Naive thymus-derived CD4-positive, alpha-beta T cell (primary cell): Measurements from ENCODE around the gene ZNF594. TPM values are rescaled to one million over a fixed set of nuclear protein-coding genes. Genes with fewer than 3 reads are reported as not detected.
"Not testable (repeated sequence)": the region's sequence is repeated elsewhere in the genome, so short reads cannot be mapped to it uniquely, and the experiment has no call there.

Experiments used
- ATAC-seq: fragments of 150-1000 bp; cut with Tn5 transposase; 2 replicates; pipeline ENCODE4 v1.10.0; 2021; ENCODE audit warnings: mild to moderate bottlenecking, moderate library complexity
- CTCF ChIA-PET: fragments of 350-600 bp; sonication (Branson Sonifier 250); formaldehyde crosslinking; loops from one replicate; lab custom pipeline; 2021; ENCODE audit warnings: antibody characterized with exemption; lab: Charles Lee
- POLR2A ChIA-PET: fragments of 350-600 bp; sonication (Branson Sonifier 250); formaldehyde crosslinking; loops from one replicate; lab custom pipeline; 2021; ENCODE audit warnings: antibody characterized with exemption, inconsistent platforms; lab: Charles Lee
- DNase-seq, 9 donors: peaks; one replicate each; pipeline versions ENCODE4 v3.0.0 to v3.0.0-alpha.2; 2020 to 2022; ENCODE audit warnings: mixed read lengths in 1 of 9
- H3K27ac ChIP-seq: one replicate; pipeline ENCODE4 v1.7.0; 2013; ENCODE audit warnings: mild to moderate bottlenecking, low read depth, low read length, moderate library complexity
- H3K27me3 ChIP-seq, 2 donors: one replicate each; pipeline ENCODE4 v1.7.0; 2013; ENCODE audit warnings: low read length in 2 of 2, mild to moderate bottlenecking in 2 of 2, moderate library complexity in 2 of 2; ENCODE audit not compliant: control insufficient read depth in 2 of 2, insufficient read depth in 2 of 2
- H3K36me3 ChIP-seq, 3 experiments: 1 replicate in 2 of 3; 2 replicates in 1 of 3; pipeline ENCODE4 v1.7.0; 2013; ENCODE audit warnings: low read length in 3 of 3, mild to moderate bottlenecking in 3 of 3, moderate library complexity in 1 of 3; ENCODE audit not compliant: insufficient read depth in 3 of 3, control insufficient read depth in 2 of 3
- H3K4me1 ChIP-seq, 2 donors: one replicate each; pipeline ENCODE4 v1.7.0; 2013; ENCODE audit warnings: low read length in 2 of 2, mild to moderate bottlenecking in 2 of 2, moderate library complexity in 1 of 2; ENCODE audit not compliant: control insufficient read depth in 2 of 2, insufficient read depth in 2 of 2
- H3K4me3 ChIP-seq: 2 replicates; pipeline ENCODE4 v1.7.0; 2013; ENCODE audit warnings: mild to moderate bottlenecking, low read length
- H3K9me3 ChIP-seq, 3 experiments: 1 replicate in 2 of 3; 2 replicates in 1 of 3; pipeline ENCODE4 v1.7.0; 2013; ENCODE audit warnings: low read length in 3 of 3; ENCODE audit not compliant: control insufficient read depth in 2 of 3
- H3K27ac Mint-ChIP-seq, 9 donors: one replicate each; pipeline ENCODE4 v1.8.0; 2020 to 2022; ENCODE audit warnings: mixed read lengths in 9 of 9, mild to moderate bottlenecking in 8 of 9, moderate library complexity in 5 of 9, inconsistent platforms in 2 of 9
- H3K27me3 Mint-ChIP-seq, 5 donors: one replicate each; pipeline ENCODE4 v1.8.0; 2021 to 2022; ENCODE audit warnings: mixed read lengths in 5 of 5, mild to moderate bottlenecking in 1 of 5
- H3K36me3 Mint-ChIP-seq, 5 donors: one replicate each; pipeline ENCODE4 v1.8.0; 2020 to 2022; ENCODE audit warnings: mixed read lengths in 5 of 5, mild to moderate bottlenecking in 3 of 5, inconsistent platforms in 1 of 5
- H3K4me1 Mint-ChIP-seq, 7 donors: one replicate each; pipeline ENCODE4 v1.8.0; 2020 to 2022; ENCODE audit warnings: mixed read lengths in 7 of 7, mild to moderate bottlenecking in 3 of 7, inconsistent platforms in 1 of 7
- H3K4me3 Mint-ChIP-seq, 10 donors: one replicate each; pipeline ENCODE4 v1.8.0; 2020 to 2022; ENCODE audit warnings: mild to moderate bottlenecking in 10 of 10, mixed read lengths in 10 of 10, moderate library complexity in 6 of 10, inconsistent platforms in 2 of 10
- H3K9me3 Mint-ChIP-seq, 11 donors: one replicate each; pipeline ENCODE4 v1.8.0; 2020 to 2022; ENCODE audit warnings: mixed read lengths in 11 of 11, mild to moderate bottlenecking in 4 of 11, inconsistent platforms in 1 of 11, moderate library complexity in 1 of 11
- intact Hi-C, 2 donors: fragments of 100-400 bp; cut with micrococcal nuclease; formaldehyde crosslinking; loops; one replicate each; pipeline ENCODE4 v1.15.1; 2023
- polyA plus RNA-seq, 2 donors: library from polyadenylated mRNA; unstranded; fragments of 300-500 nt; fragmentation: Illumina TruSeq; gene quantifications; one replicate each; pipeline ENCODE4 v1.2.3, GENCODE V29; 2021
- total RNA-seq, 6 experiments: library from RNA in 5 of 6; stranded (reverse) in 5 of 6; gene quantifications; 1 replicate in 5 of 6; 2 replicates in 1 of 6; pipeline ENCODE4 v1.2.3 and lab custom pipeline; 2021 to 2026

Gene ZNF594
- total RNA-seq (10 to 100 TPM in 3 of 5 experiments, 1 to 10 TPM in 2; 4.8 to 35.7 (median 11.6) TPM), polyA plus RNA-seq (1 to 10 TPM; 2.6 to 4.4 TPM), total RNA-seq (lab: John Stamatoyannopoulos, UW) (15.6 reads per million, percentile 45 among the genes with 10 or more reads in this experiment)

DNA sequence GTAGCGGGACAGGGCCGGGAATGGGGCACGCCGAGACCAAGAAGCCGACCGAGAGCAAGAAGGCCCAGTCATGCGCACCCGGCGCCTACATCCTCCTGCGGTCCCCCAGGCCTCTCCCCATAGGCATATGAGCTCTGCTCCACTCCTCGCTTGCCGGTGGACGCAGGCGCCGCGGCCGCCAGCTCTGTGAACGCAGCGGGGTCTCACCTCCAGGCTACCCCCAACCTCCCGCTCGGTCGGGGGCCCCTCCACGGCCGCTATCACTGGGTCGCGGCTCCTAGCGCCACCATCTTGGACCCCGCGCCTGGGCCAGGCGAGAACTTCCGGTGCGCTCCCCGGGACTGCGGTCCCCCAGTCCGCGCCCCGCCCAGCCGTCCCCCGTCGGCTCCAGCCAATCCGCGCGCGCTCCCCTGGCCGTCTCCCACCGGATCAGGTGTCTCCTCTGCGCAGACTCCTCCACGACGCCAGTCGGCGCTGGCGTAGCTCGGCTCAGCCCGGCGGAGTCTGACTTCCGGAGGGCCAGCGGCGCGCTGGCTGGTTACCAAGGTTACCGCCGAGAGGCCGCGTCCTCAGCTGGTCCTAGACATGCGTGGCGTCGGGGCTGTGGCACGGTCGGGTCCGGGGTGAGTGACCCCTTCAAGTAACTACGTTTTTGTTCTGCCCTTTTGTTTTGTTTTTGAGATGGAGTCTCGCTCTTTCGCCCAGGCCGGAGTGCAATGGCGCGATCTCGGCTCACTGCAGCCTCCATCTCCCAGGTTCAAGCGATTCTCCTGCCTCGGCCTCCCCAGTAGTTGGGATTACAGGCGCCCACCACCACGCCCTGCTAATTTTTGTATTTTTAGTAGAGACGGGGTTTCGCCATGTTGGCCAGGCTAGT lies at the start of gene ZNF594:
ZNF594 (minus strand) TSS at position 328 of the 877 bp plus-strand sequence. CDS start 7,612 bp downstream, outside the sequence.
- peak; percentile 100 for ATAC-seq
- peaks cover 9 to 13% of the 10 kb centered on the region in 2 donors for H3K4me1 ChIP-seq
- POLR2A ChIA-PET: interaction anchor here (0.5 to 3.1 kb wide), 15 partner anchors 8 to 1557 kb away, joined by 3 to 18 read pairs (median 4); partner anchors contain the start of genes DHX33, NUP88, RABEP1 and RNF167

DNA sequence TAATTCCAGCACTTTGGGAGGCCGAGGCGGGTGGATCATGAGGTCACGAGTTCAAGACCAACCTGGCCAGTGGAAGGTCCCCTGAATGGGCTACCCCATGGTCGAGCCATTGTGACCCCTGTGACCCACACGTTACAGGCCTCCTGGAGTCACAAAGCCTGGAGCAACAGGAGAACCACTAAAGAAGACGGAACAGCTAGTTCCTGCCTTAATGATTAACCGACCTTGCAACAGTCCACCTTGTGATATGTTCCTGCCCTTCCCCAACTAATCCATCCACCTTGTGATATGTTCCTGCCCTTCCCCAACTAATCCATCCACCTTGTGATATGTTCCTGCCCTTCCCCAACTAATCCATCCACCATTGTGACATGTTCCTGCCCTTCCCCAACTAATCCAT lies 48.1 kb upstream of the ZNF594 start:
- not testable (repeated sequence) for H3K9me3 Mint-ChIP-seq, H3K27ac ChIP-seq, H3K4me3 ChIP-seq, ATAC-seq, H3K36me3 ChIP-seq, H3K27me3 Mint-ChIP-seq, H3K9me3 ChIP-seq, H3K27me3 ChIP-seq, DNase-seq, H3K4me3 Mint-ChIP-seq
- Mint-ChIP-seq H3K4me1 (peaks cover 19 to 54% (median 47%) of the 10 kb centered on the region in 7 donors), H3K36me3 (peaks cover 0 to 12% (median 3%) of the 10 kb centered on the region in 5 donors), H3K27ac (peak overlapping the region in 2 of 9 donors; percentile 60 to 71)
- ChIA-PET POLR2A (interaction anchor here (1.3 to 1.7 kb wide), 2 partner anchors 12 to 42 kb away, joined by 3 to 4 read pairs; partner anchors contain the start of gene RABEP1), CTCF (interaction anchor here (0.8 kb wide), 1 partner anchor 44 kb away, joined by 3 read pairs; no protein-coding TSS in a partner anchor)
- intact Hi-C loops: loop anchor here in 1 of 2 donors (5.0 kb wide), 1 partner anchor 817 kb away; no protein-coding TSS in a partner anchor
- peaks cover 27 to 40% of the 10 kb centered on the region in 2 donors for H3K4me1 ChIP-seq

More for the DNA sequence above, at the start of gene ZNF594:
- peaks cover 0 to 21% (median 0%) of the 10 kb centered on the region in 3 experiments for H3K36me3 ChIP-seq
- DNase-seq: peak; percentile 92 to 97 (median 95)
- no peaks in the 10 kb centered on the region for H3K27me3 ChIP-seq
- Mint-ChIP-seq H3K36me3 (peaks cover 12 to 36% (median 31%) of the 10 kb centered on the region in 5 donors), H3K9me3 (peaks cover 4 to 32% (median 14%) of the 10 kb centered on the region in 11 donors), H3K27ac (peak within 1 kb of the TSS; percentile 91 to 96 (median 92)), H3K4me3 (peak within 1 kb of the TSS; percentile 91 to 96 (median 94)), H3K4me1 (peaks cover 15 to 39% (median 30%) of the 10 kb centered on the region in 7 donors), H3K27me3 (no peaks in the 10 kb centered on the region)
- CTCF ChIA-PET: interaction anchor here (0.5 to 2.2 kb wide), 4 partner anchors 20 to 507 kb away, joined by 3 to 7 read pairs (median 6); partner anchors contain the start of gene C1QBP
- H3K9me3 ChIP-seq: peaks cover 0 to 11% (median 0%) of the 10 kb centered on the region in 3 experiments
- intact Hi-C loops: loop anchor here (1.0 to 10.0 kb wide), 10 partner anchors 81 to 393 kb away; partner anchors contain the start of genes C1QBP (in 2 of the 2), DERL2 (in 2 of the 2), MIS12 (in 2 of the 2) and PFN1 (in 2 of the 2)
- peak within 1 kb of the TSS; percentile 55 for H3K4me3 ChIP-seq
- peak within 1 kb of the TSS; percentile 82 for H3K27ac ChIP-seq

DNA sequence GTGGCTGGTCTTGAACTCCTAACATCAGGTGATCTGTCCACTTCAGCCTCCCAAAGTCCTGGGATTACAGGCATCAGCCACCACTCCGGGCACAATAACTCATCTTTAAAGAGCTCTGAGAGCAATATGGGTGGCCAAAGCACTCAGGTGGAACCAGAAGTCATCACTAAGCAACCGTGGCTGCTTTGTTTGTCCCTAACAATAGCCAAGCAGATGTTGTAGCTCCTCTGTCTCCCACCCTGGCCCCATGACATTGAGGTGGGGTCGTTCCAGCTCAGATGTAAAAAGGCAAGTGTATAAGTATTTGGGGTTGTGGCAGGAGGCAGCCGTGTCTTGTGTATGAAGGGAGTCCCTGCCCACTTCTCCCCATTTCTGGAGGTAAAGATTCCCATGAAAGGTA lies 46.7 kb upstream of the ZNF594 start:
- no peaks in the 10 kb centered on the region for H3K9me3 ChIP-seq
- H3K4me3 ChIP-seq: no peak overlapping the region
- H3K27ac ChIP-seq: no peak overlapping the region
- no peaks in the 10 kb centered on the region for H3K36me3 ChIP-seq
- Mint-ChIP-seq H3K36me3 (peaks cover 0 to 16% (median 8%) of the 10 kb centered on the region in 5 donors), H3K4me3 (no peak overlapping the region), H3K4me1 (peaks cover 18 to 51% (median 44%) of the 10 kb centered on the region in 7 donors), H3K27ac (peak overlapping the region in 6 of 9 donors; percentile 49 to 71 (median 63)), H3K27me3 (peaks cover 0 to 2% (median 0%) of the 10 kb centered on the region in 5 donors), H3K9me3 (peaks cover 0 to 6% (median 3%) of the 10 kb centered on the region in 11 donors)
- ChIA-PET POLR2A (interaction anchor here (1.3 to 2.1 kb wide), 3 partner anchors 10 to 43 kb away, joined by 4 to 9 read pairs (median 5); partner anchors contain the start of gene RABEP1), CTCF (interaction anchor here (0.7 to 1.3 kb wide), 4 partner anchors 10 to 40 kb away, joined by 3 to 5 read pairs (median 3); no protein-coding TSS in a partner anchor)
- intact Hi-C loops: no loop called here
- H3K27me3 ChIP-seq: no peaks in the 10 kb centered on the region
- DNase-seq (no peak), ATAC-seq (no peak)
- peaks cover 27 to 40% of the 10 kb centered on the region in 2 donors for H3K4me1 ChIP-seq

DNA sequence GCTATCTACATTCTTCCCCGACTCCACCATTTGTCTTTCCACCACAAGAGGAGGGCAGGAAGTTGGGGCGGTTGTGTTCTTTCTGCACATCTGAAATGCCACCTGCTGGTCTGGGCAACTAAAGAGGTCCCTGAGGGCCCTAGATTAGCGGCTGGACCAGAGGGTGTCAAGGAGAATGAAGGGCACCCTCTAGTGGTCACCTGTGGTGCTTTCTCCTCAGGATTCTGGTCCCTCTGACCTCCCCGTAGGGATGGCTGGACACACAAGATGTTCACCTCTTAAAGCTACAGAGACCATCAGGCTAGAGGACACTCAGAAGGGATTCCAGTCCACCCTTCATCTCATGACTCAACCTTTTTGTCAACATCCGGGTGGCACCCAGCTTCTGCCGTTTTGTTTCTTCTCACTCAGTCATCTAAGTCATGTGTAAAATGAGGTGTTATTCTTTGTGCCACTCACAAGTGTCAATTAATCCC lies 45.9 kb upstream of the ZNF594 start:
- H3K9me3 ChIP-seq: no peaks in the 10 kb centered on the region
- peaks cover 0 to 19% (median 8%) of the 10 kb centered on the region in 5 donors for H3K36me3 Mint-ChIP-seq
- CTCF ChIA-PET: interaction anchor here (0.7 to 1.3 kb wide), 3 partner anchors 10 to 39 kb away, joined by 3 to 5 read pairs (median 3); no protein-coding TSS in a partner anchor
- H3K27me3 Mint-ChIP-seq: peaks cover 0 to 2% (median 0%) of the 10 kb centered on the region in 5 donors
- H3K4me3 ChIP-seq: no peak overlapping the region
- H3K4me3 Mint-ChIP-seq: peak overlapping the region in 3 of 10 donors; percentile 8 to 32 (median 28)
- H3K9me3 Mint-ChIP-seq: peaks cover 0 to 6% (median 3%) of the 10 kb centered on the region in 11 donors
- ATAC-seq: peak; percentile 55
- peaks cover 11 to 44% (median 36%) of the 10 kb centered on the region in 7 donors for H3K4me1 Mint-ChIP-seq
- no peaks in the 10 kb centered on the region for H3K36me3 ChIP-seq
- H3K4me1 ChIP-seq: peaks cover 22 to 40% of the 10 kb centered on the region in 2 donors
- no peaks in the 10 kb centered on the region for H3K27me3 ChIP-seq
- POLR2A ChIA-PET: interaction anchor here (1.3 to 2.1 kb wide), 2 partner anchors 10 to 11 kb away, joined by 5 to 9 read pairs; no protein-coding TSS in a partner anchor
- H3K27ac ChIP-seq: no peak overlapping the region
- peak in 2 of 9 donors; percentile 8 to 28 for DNase-seq
- H3K27ac Mint-ChIP-seq: peak overlapping the region in 6 of 9 donors; percentile 42 to 78 (median 60)
- intact Hi-C loops: loop anchor here (1.0 to 2.0 kb wide), 2 partner anchors 40 to 41 kb away; no protein-coding TSS in a partner anchor

DNA sequence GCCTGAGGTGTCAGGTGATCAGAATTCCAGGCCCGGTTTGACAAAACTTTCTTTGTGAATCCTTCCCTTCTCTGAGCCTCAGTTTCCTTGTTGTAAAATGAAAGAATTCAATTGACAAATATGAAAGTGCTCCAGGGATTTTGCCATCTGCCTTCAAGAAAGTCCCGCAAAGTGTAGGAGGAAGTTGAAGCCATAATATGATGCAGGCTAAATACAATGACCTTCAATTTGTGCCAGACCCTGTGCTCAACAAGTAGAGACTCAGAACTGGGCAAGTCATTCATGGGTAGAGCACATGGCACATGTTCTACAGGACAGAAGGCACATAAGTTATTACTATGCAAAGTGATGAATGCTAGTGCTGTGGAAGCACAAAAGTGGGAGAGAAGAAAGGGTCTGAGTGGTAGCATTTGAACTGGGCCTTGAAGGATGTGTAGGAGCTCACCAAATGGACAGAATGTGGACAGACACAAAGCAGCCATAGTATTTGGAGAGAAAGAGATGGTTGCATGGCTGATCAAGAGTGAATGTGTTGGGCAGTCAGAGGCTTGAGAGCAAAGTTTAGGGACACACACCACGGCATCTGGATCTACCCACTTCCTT lies 45.4 kb upstream of the ZNF594 start:
- Mint-ChIP-seq H3K27me3 (peaks cover 0 to 2% (median 0%) of the 10 kb centered on the region in 5 donors), H3K36me3 (peaks cover 0 to 17% (median 8%) of the 10 kb centered on the region in 5 donors), H3K4me1 (peaks cover 6 to 38% (median 31%) of the 10 kb centered on the region in 7 donors), H3K27ac (peak overlapping the region in 6 of 9 donors; percentile 41 to 78 (median 56)), H3K9me3 (peaks cover 0 to 6% (median 3%) of the 10 kb centered on the region in 11 donors), H3K4me3 (peak overlapping the region in 3 of 10 donors; percentile 2 to 28 (median 8))
- ChIA-PET POLR2A (interaction anchor here (0.7 to 2.1 kb wide), 4 partner anchors 9 to 207 kb away, joined by 3 to 9 read pairs (median 6); no protein-coding TSS in a partner anchor), CTCF (interaction anchor here (1.3 kb wide), 1 partner anchor 10 kb away, joined by 5 read pairs; no protein-coding TSS in a partner anchor)
- H3K4me3 ChIP-seq: no peak overlapping the region
- H3K9me3 ChIP-seq: no peaks in the 10 kb centered on the region
- DNase-seq (no peak), ATAC-seq (no peak)
- no peaks in the 10 kb centered on the region for H3K36me3 ChIP-seq
- intact Hi-C loops: loop anchor here (1.0 to 2.0 kb wide), 2 partner anchors 40 kb away; no protein-coding TSS in a partner anchor
- H3K27me3 ChIP-seq: no peaks in the 10 kb centered on the region
- H3K27ac ChIP-seq: no peak overlapping the region
- H3K4me1 ChIP-seq: peaks cover 16 to 36% of the 10 kb centered on the region in 2 donors
